Stimulated activated CD4-positive, alpha-beta T cell treated with anti-CD3 and anti-CD28 coated beads, Interleukin-2, amount 100 ng/mL, for 48 hours (primary cell): Measurements from ENCODE around the gene ENAH.
"Not testable (repeated sequence)": the region's sequence is repeated elsewhere in the genome, so short reads cannot be mapped to it uniquely, and the experiment has no call there.

Source experiments
- DNase-seq, 2 donors: peaks; one replicate each; pipeline ENCODE4 v3.0.0-alpha.2; 2020

ENAH gene

DNA sequence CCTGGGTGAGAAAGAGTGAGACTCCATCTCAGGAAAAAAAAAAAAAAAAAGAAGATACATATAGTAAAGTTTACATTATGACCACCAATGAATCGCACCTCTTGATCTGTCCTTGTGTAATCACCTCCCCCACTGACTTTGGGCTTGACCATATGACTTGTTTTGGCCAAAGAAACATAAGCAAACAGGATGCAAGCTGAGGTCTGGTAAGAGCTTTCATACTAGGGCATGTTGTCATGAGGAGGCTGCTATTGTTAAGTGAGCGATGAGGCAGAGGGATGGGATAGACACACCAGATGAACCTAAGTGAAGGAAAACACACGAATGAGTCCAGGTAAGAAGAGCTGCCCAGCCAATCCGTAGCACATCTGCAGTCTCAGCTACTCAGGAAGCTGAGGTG is 10.7 kb downstream of the ENAH start:
- DNase-seq: no peak

DNA sequence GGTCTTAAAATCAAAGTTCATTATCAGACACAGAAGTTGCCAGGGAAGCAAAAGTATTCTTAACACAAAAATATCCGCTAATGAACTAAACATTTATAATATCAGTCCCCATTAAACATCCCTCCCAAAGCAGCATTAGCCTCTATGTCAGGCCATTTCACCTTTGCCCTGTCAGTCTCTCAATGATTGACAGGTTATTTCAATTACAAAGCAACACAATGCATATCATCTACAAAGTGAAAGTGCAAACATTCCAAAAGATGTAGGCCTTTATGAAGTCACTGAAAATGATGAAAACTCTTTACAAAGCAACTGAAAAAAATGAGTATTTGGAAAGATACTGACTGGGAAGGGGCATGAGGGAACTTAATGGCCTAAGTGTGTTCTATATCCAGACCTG is 14.1 kb downstream of the ENAH start:
- no peak for DNase-seq

DNA sequence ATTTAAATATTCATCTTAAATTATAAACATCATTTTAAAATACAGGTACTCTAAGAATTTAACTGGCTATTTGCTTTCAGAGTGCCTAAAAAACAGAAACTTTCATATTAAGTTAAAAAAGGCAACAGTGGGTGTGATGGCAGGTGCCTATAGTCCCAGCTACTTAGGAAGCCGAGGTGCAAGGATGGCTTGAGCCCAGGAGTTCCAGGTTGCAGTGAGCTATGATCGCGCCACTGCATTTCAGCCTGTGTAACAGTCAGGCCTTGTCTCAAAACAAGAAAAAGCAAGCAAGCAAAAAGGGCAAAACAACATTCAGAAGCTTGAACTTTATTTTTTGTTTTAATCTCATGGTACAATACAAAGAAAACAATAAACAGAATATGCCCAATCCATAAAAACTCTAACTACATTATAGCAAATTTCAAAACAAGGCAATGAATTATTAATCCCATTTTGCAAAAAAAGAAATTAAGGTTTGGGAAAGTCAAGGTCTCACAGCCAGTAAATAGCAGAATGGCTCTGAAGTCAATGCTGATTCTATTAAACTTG is 15.2 kb downstream of the ENAH start:
- no peak for DNase-seq

DNA sequence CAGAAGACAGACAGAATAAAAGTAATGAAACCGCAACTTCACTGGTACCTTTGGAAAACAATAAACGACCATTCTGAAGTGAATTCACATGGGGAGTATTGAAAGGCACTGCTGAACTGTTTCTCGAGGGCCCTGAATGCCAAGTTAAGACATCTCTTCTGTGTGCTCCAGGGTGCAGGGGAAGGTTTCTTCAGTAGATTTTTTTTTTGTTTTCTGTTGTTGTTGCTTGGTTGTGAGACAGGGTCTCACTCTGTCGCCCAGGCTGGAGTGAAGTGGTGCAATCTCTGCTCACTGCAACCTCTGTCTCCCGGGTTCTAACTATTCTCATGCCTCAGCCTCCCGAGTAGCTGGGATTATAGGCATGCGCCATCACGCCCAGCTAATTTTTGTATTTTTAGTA is 15.9 kb downstream of the ENAH start:
- DNase-seq: not testable (repeated sequence)

GRCh38 chr1:225635649-225636048 is 17.3 kb downstream of the ENAH start:
- no peak for DNase-seq

GRCh38 chr1:225632836-225633235 is 20.1 kb downstream of the ENAH start:
- not testable (repeated sequence) for DNase-seq

- DNase-seq: no peak
Observed at GRCh38 chr1:225631021-225631663, 21.8 kb downstream of the ENAH start.

GRCh38 chr1:225629483-225629882 is 23.4 kb downstream of the ENAH start:
- DNase-seq: no peak

- not testable (repeated sequence) for DNase-seq
Observed at GRCh38 chr1:225628794-225629193, 24.1 kb downstream of the ENAH start.

DNA sequence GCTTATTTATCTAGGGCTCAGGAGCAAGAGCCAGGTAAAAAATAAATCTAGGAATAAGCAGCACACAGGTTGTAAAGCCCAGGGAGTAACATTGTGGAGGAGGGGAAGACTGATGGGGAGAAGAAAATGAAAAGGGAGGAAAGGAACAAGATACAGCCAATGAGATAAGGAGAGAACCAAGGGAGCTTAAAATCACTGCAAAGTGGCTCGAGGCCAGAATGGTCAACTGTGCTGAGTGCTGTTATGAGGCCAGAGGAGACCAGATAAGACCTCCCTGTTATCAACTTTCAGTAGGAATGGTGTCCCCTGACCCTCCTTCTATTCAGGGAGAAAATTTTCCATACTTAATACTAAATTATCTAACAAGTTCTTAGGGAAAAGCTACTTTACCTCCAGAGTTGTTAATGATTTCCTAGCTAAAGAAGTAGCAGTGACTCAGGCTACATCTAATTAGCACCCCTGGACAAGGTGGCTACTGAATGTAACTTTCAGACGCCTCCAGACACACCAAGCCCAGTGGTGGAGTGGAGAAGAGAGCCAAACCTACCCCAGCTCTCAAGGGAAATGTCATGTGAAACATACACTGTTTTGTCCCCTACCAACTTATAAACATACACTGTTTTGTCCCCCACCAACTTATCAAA is 25.5 kb downstream of the ENAH start:
- no peak for DNase-seq

- DNase-seq: no peak
Observed at GRCh38 chr1:225626698-225627097, 26.2 kb downstream of the ENAH start.

GRCh38 chr1:225617956-225618355 is 35.0 kb downstream of the ENAH start:
- DNase-seq: no peak

DNA sequence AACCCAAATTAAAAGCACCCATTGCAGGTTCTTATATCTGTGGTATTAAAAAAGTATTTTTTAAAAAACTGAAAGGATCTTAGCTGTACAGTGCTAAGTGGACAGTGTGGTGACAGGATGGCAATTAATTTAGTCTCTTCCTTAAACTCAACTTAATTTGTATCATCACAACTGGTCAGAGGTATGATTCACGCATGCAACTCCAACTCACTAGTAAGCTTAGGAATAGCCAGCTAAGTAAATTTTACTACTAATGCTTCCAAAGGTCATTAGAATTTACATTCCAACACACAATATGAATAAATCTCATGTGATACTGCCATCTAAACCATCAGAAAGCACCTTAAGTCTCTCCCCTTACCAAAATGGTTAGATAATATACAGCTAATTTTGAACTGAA is 35.4 kb downstream of the ENAH start:
- DNase-seq: no peak

DNA sequence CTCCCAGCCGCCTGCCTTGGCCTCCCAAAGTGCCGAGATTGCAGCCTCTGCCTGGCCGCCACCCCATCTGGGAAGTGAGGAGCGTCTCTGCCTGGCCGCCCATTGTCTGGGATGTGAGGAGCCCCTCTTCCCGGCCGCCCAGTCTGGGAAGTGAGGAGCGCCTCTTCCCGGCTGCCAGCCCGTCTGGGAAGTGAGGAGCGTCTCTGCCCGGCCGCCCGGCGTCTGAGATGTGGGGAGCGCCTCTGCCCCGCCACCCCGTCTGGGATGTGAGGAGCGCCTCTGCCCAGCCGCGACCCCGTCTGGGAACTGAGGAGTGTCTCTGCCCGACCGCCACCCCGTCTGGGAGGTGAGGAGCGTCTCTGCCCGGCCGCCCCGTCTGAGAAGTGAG is 37.5 kb downstream of the ENAH start:
- not testable (repeated sequence) for DNase-seq

DNA sequence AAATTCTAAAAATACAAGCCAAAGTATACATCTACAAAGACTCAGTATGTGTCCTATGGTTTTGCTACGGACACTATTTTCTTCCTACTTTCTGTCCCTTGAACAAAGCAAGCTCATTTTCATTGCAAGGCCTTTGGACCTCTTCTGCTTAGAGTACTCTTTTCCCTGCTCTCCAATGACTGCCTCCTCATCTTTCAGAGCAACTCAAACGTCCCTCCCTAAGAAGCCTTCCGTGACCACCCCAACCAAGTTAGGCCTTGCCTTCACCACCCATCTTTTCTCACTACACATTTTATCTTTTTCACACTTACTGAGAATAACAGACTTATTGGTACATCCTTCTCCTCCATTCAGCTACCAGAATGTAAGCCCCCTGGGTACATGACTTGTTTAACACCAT is 39.9 kb downstream of the ENAH start:
- no peak for DNase-seq

GRCh38 chr1:225612287-225612686 is 40.6 kb downstream of the ENAH start:
- DNase-seq: no peak

GRCh38 chr1:225611537-225612223 is 41.2 kb downstream of the ENAH start:
- DNase-seq: no peak

- no peak for DNase-seq
Observed at GRCh38 chr1:225610539-225610938, 42.4 kb downstream of the ENAH start.

GRCh38 chr1:225608014-225608796 is 44.7 kb downstream of the ENAH start:
- DNase-seq: no peak

DNA sequence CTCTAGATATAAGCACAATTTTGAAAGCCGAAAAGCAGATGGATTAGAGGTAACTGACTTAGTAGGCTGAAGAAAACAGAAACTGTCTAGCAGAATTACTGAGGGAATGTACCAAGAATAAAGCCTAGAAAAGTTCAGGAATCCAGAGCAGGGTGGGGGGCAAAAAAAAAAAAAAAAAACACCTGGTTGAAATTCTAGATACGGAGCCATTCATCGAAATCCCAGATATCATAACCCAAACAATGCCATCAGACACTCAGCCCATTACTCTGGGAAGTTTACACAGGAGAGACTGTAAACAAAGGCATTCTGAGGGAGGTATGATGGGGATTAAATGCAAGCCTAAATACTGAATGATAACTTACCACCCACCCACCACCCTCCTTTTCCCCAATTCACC is 45.6 kb downstream of the ENAH start:
- DNase-seq: no peak

DNA sequence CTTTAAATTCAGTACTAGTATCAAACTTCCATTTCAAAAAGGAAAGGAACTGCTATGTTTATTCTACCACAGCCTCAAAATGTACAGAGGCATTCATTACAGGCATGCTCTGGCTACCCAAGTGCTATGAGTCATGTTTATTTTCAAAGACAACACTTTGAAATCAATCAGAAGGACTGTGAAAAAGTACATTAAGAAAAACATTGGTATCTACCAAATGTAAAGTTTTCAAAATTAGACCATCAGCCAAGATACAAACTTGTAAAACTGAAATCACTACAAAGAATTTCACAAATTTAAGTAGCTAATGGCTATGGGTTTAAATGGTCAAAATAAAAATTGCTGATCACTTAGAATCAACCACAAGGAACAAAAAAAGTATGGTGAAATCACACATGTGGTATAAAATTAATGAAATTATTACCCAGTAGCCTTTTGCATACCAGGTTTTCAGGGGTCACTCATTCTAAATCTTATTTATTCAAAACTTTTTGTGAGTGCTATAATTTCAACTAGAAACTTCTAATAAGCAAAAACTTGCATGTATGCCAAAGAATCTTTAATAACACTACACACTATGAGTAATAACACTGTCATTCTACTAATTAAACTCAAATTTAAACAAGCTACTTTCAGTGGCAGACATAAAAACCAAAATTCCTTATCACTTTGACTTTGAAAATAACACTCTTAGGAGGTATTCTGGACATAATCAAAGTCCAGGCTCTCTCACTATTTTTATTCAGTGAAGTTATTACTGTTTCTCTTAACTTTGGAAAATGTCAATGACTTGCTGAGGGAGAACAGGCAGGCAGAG is 49.2 kb downstream of the ENAH start:
- no peak for DNase-seq

GRCh38 chr1:225602590-225603206 is 50.2 kb downstream of the ENAH start:
- DNase-seq: no peak
